Measurements from ENCODE around the gene IQSEC2. TPM values are rescaled to one million over a fixed set of nuclear protein-coding genes. Genes with fewer than 3 reads are reported as not detected.

The IQSEC2 gene
- 10 to 100 TPM; 10.1 to 25.7 (median 16.8) TPM for total RNA-seq

- TF ChIP-seq POLR2A (IDR thresholded peaks at IDR 0.05): peak in 1 of 2 donors; percentile 27
- peak; percentile 18 for TF ChIP-seq POLR2AphosphoS5 (IDR thresholded peaks at IDR 0.05)
- no peak for TF ChIP-seq CTCF (IDR thresholded peaks at IDR 0.05)
- Histone ChIP-seq H3K27ac (peak within 1 kb of the TSS; percentile 15 to 82 (median 74)), H3K9me3 (no peaks in the 10 kb centered on the region), H3K27me3 (no peaks in the 10 kb centered on the region), H3K36me3 (no peaks in the 10 kb centered on the region), H3K4me1 (peaks cover 6 to 55% (median 16%) of the 10 kb centered on the region in 3 donors), H3K4me3 (peak within 1 kb of the TSS; percentile 27 to 50)
- 0% methylated on average over 1 of the region's 9 CpGs; no CpG with 5 or more reads in 1 of the 2 donors for WGBS, 2 donors (ENCODE audit: low coverage in 1 of 2)
- peak; percentile 89 for ATAC-seq
Measured at GRCh38 chrX:53281321-53281822, at the start of gene IQSEC2. Gene IQSEC2, minus strand, starts transcription at chrX:53281584.

GRCh38 chrX:53330331-53330730, 48.9 kb upstream of the IQSEC2 start:
- no peaks in the 10 kb centered on the region for H3K27me3 ChIP-seq
- ATAC-seq: no peak
- H3K36me3 ChIP-seq: no peaks in the 10 kb centered on the region
- no peak overlapping the region for H3K4me3 ChIP-seq
- TF ChIP-seq EP300 (IDR thresholded peaks at IDR 0.05): no peak
- TF ChIP-seq POLR2A (IDR thresholded peaks at IDR 0.05): no peak
- TF ChIP-seq CTCF (IDR thresholded peaks at IDR 0.05): no peak
- no peak for TF ChIP-seq POLR2AphosphoS5 (IDR thresholded peaks at IDR 0.05)
- no peaks in the 10 kb centered on the region for H3K9me3 ChIP-seq
- H3K4me1 ChIP-seq: no peaks in the 10 kb centered on the region
- WGBS, 2 donors (ENCODE audit: low coverage in 1 of 2): no CpG with 5 or more reads among the region's 10 CpGs
- no peak overlapping the region for H3K27ac ChIP-seq

- WGBS, 2 donors (ENCODE audit: low coverage in 1 of 2): 100% methylated on average over 1 of the region's 1 CpG; no CpG with 5 or more reads in 1 of the 2 donors
- Histone ChIP-seq H3K27ac (no peak overlapping the region), H3K36me3 (no peaks in the 10 kb centered on the region), H3K4me3 (no peak overlapping the region), H3K27me3 (no peaks in the 10 kb centered on the region), H3K9me3 (no peaks in the 10 kb centered on the region), H3K4me1 (peaks cover 0 to 6% (median 0%) of the 10 kb centered on the region in 3 donors)
- TF ChIP-seq CTCF (IDR thresholded peaks at IDR 0.05) (no peak), EP300 (IDR thresholded peaks at IDR 0.05) (no peak), POLR2AphosphoS5 (IDR thresholded peaks at IDR 0.05) (no peak), POLR2A (IDR thresholded peaks at IDR 0.05) (no peak)
- no peak for ATAC-seq
Measured at GRCh38 chrX:53324803-53325202, 43.4 kb upstream of the IQSEC2 start.

GRCh38 chrX:53324085-53324484, 42.7 kb upstream of the IQSEC2 start:
- no peak for ATAC-seq
- Histone ChIP-seq H3K4me3 (no peak overlapping the region), H3K36me3 (no peaks in the 10 kb centered on the region), H3K27ac (no peak overlapping the region), H3K27me3 (no peaks in the 10 kb centered on the region), H3K4me1 (peaks cover 0 to 12% (median 4%) of the 10 kb centered on the region in 3 donors), H3K9me3 (no peaks in the 10 kb centered on the region)
- 87 to 94% methylated on average over 2 of the region's 2 CpGs for WGBS, 2 donors (ENCODE audit: low coverage in 1 of 2)
- TF ChIP-seq CTCF (IDR thresholded peaks at IDR 0.05) (no peak), POLR2A (IDR thresholded peaks at IDR 0.05) (no peak), POLR2AphosphoS5 (IDR thresholded peaks at IDR 0.05) (no peak), EP300 (IDR thresholded peaks at IDR 0.05) (no peak)

- Histone ChIP-seq H3K27me3 (no peaks in the 10 kb centered on the region), H3K27ac (no peak overlapping the region), H3K36me3 (no peaks in the 10 kb centered on the region), H3K4me3 (no peak overlapping the region), H3K9me3 (no peaks in the 10 kb centered on the region), H3K4me1 (peaks cover 0 to 19% (median 4%) of the 10 kb centered on the region in 3 donors)
- TF ChIP-seq EP300 (IDR thresholded peaks at IDR 0.05) (no peak), POLR2AphosphoS5 (IDR thresholded peaks at IDR 0.05) (no peak), POLR2A (IDR thresholded peaks at IDR 0.05) (no peak), CTCF (IDR thresholded peaks at IDR 0.05) (no peak)
- ATAC-seq: no peak
- 0 to 20% methylated on average over 1 of the region's 5 CpGs for WGBS, 2 donors (ENCODE audit: low coverage in 1 of 2)
Measured at GRCh38 chrX:53323196-53323595, 41.8 kb upstream of the IQSEC2 start.
